CD14-positive monocyte (primary cell): ENCODE results near the gene ASTN1. TPM values are rescaled to one million over a fixed set of nuclear protein-coding genes. Genes with fewer than 3 reads are reported as not detected.

Experiments used
- DNase-seq, 3 donors: peaks; one replicate each; pipeline ENCODE4 v3.0.0-alpha.2; 2011 to 2022
- H2AFZ ChIP-seq: 2 replicates; pipeline ENCODE4 v1.6.0; 2012; ENCODE audit warnings: mild to moderate bottlenecking, low read depth, low read length, inconsistent platforms; ENCODE audit not compliant: insufficient read depth, poor library complexity, severe bottlenecking
- H3K27ac ChIP-seq, 2 donors: 1 replicate in 1 of 2; 2 replicates in 1 of 2; pipeline ENCODE4 v1.5.1; 2012 to 2013; ENCODE audit warnings: low read length in 2 of 2, control low read depth in 1 of 2, inconsistent platforms in 1 of 2, low read depth in 1 of 2, mild to moderate bottlenecking in 1 of 2
- H3K27me3 ChIP-seq, 2 donors: one replicate each; pipeline versions ENCODE4 v1.6.0 to v1.6.1; 2011 to 2013; ENCODE audit warnings: low read length in 2 of 2; ENCODE audit not compliant: control insufficient read depth in 2 of 2, insufficient read depth in 2 of 2
- H3K36me3 ChIP-seq, 2 donors: replicated peaks in 1 of 2; 1 replicate in 1 of 2; 2 replicates in 1 of 2; pipeline versions ENCODE4 v1.5.1 to v1.6.1; 2012 to 2013; ENCODE audit warnings: low read length in 2 of 2, control low read depth in 1 of 2, inconsistent platforms in 1 of 2, mild to moderate bottlenecking in 1 of 2; ENCODE audit not compliant: insufficient read depth in 2 of 2, control insufficient read depth in 1 of 2
- H3K4me1 ChIP-seq, 2 donors: 1 replicate in 1 of 2; 2 replicates in 1 of 2; pipeline versions ENCODE4 v1.5.1 to v1.6.1; 2012 to 2013; ENCODE audit warnings: low read length in 2 of 2, control low read depth in 1 of 2, inconsistent platforms in 1 of 2, mild to moderate bottlenecking in 1 of 2, moderate library complexity in 1 of 2; ENCODE audit not compliant: insufficient read depth in 2 of 2, control insufficient read depth in 1 of 2
- H3K4me2 ChIP-seq: replicated peaks from 2 replicates; pipeline ENCODE3; 2012; ENCODE audit warnings: low read length, moderate library complexity, mild to moderate bottlenecking; ENCODE audit not compliant: poor library complexity, severe bottlenecking; ENCODE audit errors: extremely low read depth
- H3K4me3 ChIP-seq, 3 experiments: fragments of 200-600 bp in 1 of 3; sonication (generic) in 1 of 3; replicated peaks in 1 of 3; 1 replicate in 2 of 3; 2 replicates in 1 of 3; pipeline ENCODE4 v1.5.1; 2011 to 2013; ENCODE audit warnings: low read length in 3 of 3, mild to moderate bottlenecking in 3 of 3, control low read depth in 2 of 3, low read depth in 2 of 3, inconsistent platforms in 1 of 3, moderate library complexity in 1 of 3
- H3K79me2 ChIP-seq: 2 replicates; pipeline ENCODE4 v1.6.0; 2012; ENCODE audit warnings: mild to moderate bottlenecking, control low read depth, inconsistent platforms, low read length, moderate library complexity; ENCODE audit not compliant: insufficient read depth
- H3K9ac ChIP-seq: 2 replicates; pipeline ENCODE4 v1.6.0; 2017; ENCODE audit warnings: low read length, mild to moderate bottlenecking; ENCODE audit not compliant: insufficient read depth, poor library complexity, severe bottlenecking
- H3K9me3 ChIP-seq, 2 donors: replicated peaks in 1 of 2; 1 replicate in 1 of 2; 2 replicates in 1 of 2; pipeline versions ENCODE4 v1.5.1 to v1.6.1; 2012 to 2013; ENCODE audit warnings: low read length in 2 of 2, control low read depth in 1 of 2; ENCODE audit not compliant: control insufficient read depth in 1 of 2, insufficient read depth in 1 of 2
- H4K20me1 ChIP-seq: 2 replicates; pipeline ENCODE4 v1.6.0; 2012; ENCODE audit warnings: mild to moderate bottlenecking, low read length, control low read depth, moderate library complexity; ENCODE audit not compliant: insufficient read depth
- H3K27ac Mint-ChIP-seq, 7 donors: one replicate each; pipeline ENCODE4 v1.8.0; 2020; ENCODE audit warnings: mild to moderate bottlenecking in 7 of 7, mixed read lengths in 7 of 7, moderate library complexity in 6 of 7, inconsistent platforms in 2 of 7
- H3K27me3 Mint-ChIP-seq, 3 donors: one replicate each; pipeline ENCODE4 v1.8.0; 2021 to 2022; ENCODE audit warnings: low read depth in 3 of 3, mild to moderate bottlenecking in 3 of 3, mixed read lengths in 3 of 3, moderate library complexity in 3 of 3, inconsistent platforms in 1 of 3
- H3K36me3 Mint-ChIP-seq, 2 donors: one replicate each; pipeline ENCODE4 v1.8.0; 2020; ENCODE audit warnings: mixed read lengths in 2 of 2, inconsistent platforms in 1 of 2, mild to moderate bottlenecking in 1 of 2
- H3K4me1 Mint-ChIP-seq: one replicate; pipeline ENCODE4 v1.8.0; 2020; ENCODE audit warnings: mild to moderate bottlenecking, mixed read lengths
- H3K4me3 Mint-ChIP-seq, 2 donors: one replicate each; pipeline ENCODE4 v1.8.0; 2020; ENCODE audit warnings: mild to moderate bottlenecking in 2 of 2, mixed read lengths in 2 of 2, moderate library complexity in 1 of 2
- H3K9me3 Mint-ChIP-seq, 7 donors: one replicate each; pipeline ENCODE4 v1.8.0; 2020 to 2022; ENCODE audit warnings: mixed read lengths in 7 of 7, mild to moderate bottlenecking in 6 of 7, moderate library complexity in 6 of 7, inconsistent platforms in 2 of 7
- WGBS: methylation state at CpG from one replicate; pipeline ENCODE4 v1.1.5; 2013; ENCODE audit warnings: missing lambda C conversion rate; ENCODE audit not compliant: insufficient coverage; 5-methylcytosine and 5-hydroxymethylcytosine counted together
- intact Hi-C, 2 donors: fragments of 100-400 bp; cut with micrococcal nuclease; formaldehyde crosslinking; loops; one replicate each; pipeline versions ENCODE4 v1.15.0 to v1.15.1; 2023
- polyA plus RNA-seq, 3 donors: library from polyadenylated mRNA; depleted of rRNA in 1 of 3; unstranded in 2 of 3; stranded (reverse) in 1 of 3; fragments of 300-500 nt in 2 of 3; fragments of >200 nt in 1 of 3; fragmentation: Illumina TruSeq in 2 of 3; gene quantifications; 1 replicate in 2 of 3; 2 replicates in 1 of 3; pipeline ENCODE4 v1.2.3, GENCODE V29; 2012 to 2021
- TF ChIP-seq, protein P1 (sequence below): fragments of 200-600 bp; IDR thresholded peaks from one replicate; pipeline ENCODE4 v1.8.0; 2022; ENCODE audit warnings: antibody characterized with exemption, mild to moderate bottlenecking

ASTN1 gene
- polyA plus RNA-seq, 3 donors = not detected

DNA sequence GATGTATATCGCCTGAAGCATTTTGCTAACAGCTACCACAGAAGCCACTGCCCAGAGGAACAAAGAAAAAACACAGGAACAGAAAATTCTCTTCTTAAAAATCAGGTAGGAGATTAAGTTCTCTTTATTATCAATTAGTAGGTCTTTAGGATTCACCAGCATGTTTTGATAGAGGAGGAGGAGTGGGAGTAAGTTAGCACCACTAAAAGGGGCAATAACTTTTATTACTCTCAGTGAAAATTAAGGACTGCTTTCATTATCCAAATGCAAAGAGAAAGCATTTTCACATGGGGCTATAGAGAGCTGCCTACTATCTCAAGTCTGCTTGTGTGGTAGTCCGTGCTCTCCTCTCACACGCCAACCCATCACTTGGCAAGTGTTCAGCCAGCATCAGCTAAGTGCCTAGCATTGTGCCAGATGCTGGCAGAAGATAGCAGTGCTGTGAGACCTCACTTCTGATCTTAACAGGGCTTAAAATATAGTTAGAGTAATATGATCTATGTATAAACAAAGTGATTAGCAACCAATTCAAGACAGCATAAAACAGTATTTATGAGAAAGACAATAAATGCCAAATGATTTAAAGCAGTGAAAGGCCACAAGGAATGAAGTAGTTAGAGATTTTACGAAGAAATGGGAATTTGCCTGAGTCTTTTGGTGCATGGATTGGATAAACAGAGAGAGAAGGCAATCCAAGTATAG lies 39.8 kb downstream of the ASTN1 start:
- no peaks in the 10 kb centered on the region for H3K4me1 ChIP-seq
- Mint-ChIP-seq H3K27me3 (no peaks in the 10 kb centered on the region), H3K36me3 (no peaks in the 10 kb centered on the region), H3K4me3 (no peak overlapping the region), H3K9me3 (peaks cover 0 to 19% (median 2%) of the 10 kb centered on the region in 7 donors), H3K4me1 (no peaks in the 10 kb centered on the region), H3K27ac (no peak overlapping the region)
- no peak for DNase-seq
- H3K9me3 ChIP-seq = no peaks in the 10 kb centered on the region
- 92% methylated on average over 1 of the region's 4 CpGs for WGBS
- H3K36me3 ChIP-seq = no peaks in the 10 kb centered on the region
- no peak overlapping the region for H3K4me2 ChIP-seq
- H3K27ac ChIP-seq = no peak overlapping the region
- intact Hi-C loops = no loop called here
- no peak overlapping the region for H3K4me3 ChIP-seq
- H4K20me1 ChIP-seq = no peaks in the 10 kb centered on the region
- TF ChIP-seq, protein P1, sequence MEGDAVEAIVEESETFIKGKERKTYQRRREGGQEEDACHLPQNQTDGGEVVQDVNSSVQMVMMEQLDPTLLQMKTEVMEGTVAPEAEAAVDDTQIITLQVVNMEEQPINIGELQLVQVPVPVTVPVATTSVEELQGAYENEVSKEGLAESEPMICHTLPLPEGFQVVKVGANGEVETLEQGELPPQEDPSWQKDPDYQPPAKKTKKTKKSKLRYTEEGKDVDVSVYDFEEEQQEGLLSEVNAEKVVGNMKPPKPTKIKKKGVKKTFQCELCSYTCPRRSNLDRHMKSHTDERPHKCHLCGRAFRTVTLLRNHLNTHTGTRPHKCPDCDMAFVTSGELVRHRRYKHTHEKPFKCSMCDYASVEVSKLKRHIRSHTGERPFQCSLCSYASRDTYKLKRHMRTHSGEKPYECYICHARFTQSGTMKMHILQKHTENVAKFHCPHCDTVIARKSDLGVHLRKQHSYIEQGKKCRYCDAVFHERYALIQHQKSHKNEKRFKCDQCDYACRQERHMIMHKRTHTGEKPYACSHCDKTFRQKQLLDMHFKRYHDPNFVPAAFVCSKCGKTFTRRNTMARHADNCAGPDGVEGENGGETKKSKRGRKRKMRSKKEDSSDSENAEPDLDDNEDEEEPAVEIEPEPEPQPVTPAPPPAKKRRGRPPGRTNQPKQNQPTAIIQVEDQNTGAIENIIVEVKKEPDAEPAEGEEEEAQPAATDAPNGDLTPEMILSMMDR = no peak
- no peaks in the 10 kb centered on the region for H3K27me3 ChIP-seq
- H3K79me2 ChIP-seq = no peaks in the 10 kb centered on the region
- H2AFZ ChIP-seq = no peak overlapping the region
- no peak overlapping the region for H3K9ac ChIP-seq

DNA sequence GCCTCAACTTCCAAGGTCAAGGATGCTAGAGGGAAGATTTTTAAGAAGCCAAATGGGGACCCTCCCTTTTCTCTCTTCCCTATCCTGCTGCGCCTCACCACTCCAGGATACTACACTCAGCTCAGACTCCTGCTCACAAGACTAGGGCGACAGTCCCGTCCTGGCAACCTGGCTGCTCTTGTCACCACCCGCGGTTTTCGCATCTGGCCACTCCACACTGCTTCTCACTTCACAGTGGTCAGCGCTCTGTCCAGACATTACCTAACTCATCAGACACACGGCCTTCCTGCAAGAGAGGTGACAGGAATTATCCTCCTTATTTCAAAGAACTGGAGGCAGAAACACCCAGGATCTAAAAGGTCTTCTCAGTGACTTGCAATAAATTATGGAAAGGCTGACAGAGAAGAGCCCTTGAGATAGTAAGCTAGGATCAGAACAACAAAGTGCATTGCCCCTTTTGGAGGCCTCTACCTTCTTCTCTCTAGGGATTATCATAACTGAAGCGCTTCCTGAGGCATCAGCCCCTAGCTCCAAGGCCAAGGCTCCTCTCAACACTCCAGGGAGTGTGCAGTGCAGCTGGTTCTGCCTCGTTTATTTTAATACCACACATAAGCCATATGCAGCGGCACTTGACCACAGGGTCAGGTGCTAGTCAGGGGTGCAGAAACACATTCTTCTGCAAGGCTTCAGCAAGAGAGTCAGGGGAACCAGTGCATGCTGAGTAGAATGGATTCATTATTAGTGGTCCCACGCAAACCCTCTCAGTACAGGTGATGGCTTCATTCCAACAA lies 41.9 kb downstream of the ASTN1 start:
- Histone ChIP-seq H3K79me2 (no peaks in the 10 kb centered on the region), H3K36me3 (no peaks in the 10 kb centered on the region), H2AFZ (no peak overlapping the region), H3K4me1 (no peaks in the 10 kb centered on the region), H4K20me1 (no peaks in the 10 kb centered on the region), H3K27me3 (no peaks in the 10 kb centered on the region), H3K4me3 (no peak overlapping the region), H3K4me2 (no peak overlapping the region), H3K9me3 (no peaks in the 10 kb centered on the region), H3K9ac (no peak overlapping the region), H3K27ac (no peak overlapping the region)
- intact Hi-C loops = no loop called here
- H3K9me3 Mint-ChIP-seq = peaks cover 0 to 19% (median 2%) of the 10 kb centered on the region in 7 donors
- DNase-seq = no peak
- TF ChIP-seq, protein P1 = no peak
- no peaks in the 10 kb centered on the region for H3K27me3 Mint-ChIP-seq
- H3K4me1 Mint-ChIP-seq = no peaks in the 10 kb centered on the region
- WGBS = 86% methylated on average over 7 of the region's 12 CpGs
- H3K4me3 Mint-ChIP-seq = no peak overlapping the region
- H3K36me3 Mint-ChIP-seq = no peaks in the 10 kb centered on the region
- H3K27ac Mint-ChIP-seq = no peak overlapping the region
